ENCODE results near the gene C2orf49.

Gene C2orf49

DNA sequence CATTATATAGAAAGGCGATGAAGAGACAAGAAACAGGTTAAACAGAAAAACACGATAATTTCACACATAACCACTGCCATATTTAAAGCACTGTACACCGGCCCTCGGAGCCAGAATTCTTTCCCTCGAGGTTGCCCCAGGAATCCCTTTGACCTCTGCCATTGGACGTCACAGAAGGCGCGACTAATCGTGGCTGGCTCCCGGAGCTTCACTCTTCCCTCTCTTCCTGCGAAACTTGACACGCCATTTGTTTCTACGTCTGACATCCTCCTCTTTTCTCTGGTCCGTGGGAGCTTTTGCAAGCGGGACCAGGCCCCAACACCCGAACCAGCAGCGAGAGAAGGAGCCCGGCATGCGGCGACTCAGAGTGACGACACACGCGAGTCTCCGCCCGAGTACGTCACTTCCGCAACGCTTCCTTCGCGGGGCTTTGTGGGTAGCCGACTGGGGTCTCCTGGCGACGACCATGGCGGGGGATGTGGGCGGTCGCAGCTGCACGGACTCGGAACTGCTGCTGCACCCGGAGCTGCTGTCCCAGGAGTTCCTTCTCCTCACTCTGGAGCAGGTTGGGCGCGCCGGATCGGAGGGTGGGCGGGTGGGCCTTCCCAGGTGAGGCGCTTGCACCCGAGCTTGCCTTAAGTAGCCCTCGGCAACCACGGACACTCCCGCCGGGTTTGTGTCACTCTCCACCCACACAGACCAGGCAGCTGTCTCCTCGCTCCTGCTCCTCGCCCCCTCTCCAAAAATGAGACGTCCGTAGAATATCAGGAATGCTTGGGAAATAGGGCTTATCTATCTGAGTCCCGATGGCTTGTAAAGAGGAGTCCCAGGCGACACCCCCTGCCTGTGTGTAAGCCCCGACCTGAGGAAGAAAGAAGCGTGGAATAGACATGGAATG is at the start of gene C2orf49:
Gene C2orf49, plus strand, starts transcription at position 419 of the 898 bp plus-strand sequence. Its CDS starts 48 bp downstream, at position 467.
- peak; percentile 86 for DNase-seq

DNA sequence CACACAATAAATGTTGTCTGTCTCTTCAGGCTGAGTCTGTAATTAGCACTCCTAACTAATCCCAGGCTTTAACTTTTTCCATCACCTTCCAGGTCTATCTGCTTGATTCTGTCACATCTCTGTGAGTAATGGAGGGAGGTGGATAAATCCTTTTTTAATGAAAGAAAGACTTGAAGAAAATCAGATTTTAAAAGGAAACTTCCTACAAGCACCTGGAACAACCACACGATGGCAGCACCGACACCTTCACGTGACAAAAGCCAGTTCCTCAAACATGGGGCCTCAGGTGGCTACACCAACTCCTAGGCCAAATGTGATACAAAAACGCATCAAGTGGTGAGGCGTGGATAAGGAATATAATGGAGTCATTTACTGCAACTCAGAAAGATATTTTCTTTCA is 49.6 kb upstream of the C2orf49 start:
- DNase-seq, result peak in 1 of 2 experiments; percentile 10

DNA sequence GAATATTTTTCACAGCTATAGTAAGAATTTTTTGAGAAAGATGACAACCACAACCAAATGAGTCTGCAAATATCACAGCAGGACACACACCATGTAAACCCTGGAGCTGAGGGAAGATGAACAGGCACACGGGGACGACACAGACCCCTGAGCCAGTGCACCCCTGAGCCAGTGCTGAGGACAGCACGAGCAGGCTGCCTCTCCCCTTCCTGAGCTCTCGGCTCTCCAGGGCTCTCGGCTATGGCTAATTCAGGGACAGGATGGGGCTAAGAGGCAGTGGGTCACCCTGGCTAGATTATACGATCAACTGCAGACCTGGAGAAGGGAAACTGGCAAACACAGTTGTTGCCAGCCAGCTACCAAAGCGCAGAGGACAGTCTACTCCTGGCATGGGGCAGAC is 49.2 kb upstream of the C2orf49 start:
- DNase-seq, result no peak

DNA sequence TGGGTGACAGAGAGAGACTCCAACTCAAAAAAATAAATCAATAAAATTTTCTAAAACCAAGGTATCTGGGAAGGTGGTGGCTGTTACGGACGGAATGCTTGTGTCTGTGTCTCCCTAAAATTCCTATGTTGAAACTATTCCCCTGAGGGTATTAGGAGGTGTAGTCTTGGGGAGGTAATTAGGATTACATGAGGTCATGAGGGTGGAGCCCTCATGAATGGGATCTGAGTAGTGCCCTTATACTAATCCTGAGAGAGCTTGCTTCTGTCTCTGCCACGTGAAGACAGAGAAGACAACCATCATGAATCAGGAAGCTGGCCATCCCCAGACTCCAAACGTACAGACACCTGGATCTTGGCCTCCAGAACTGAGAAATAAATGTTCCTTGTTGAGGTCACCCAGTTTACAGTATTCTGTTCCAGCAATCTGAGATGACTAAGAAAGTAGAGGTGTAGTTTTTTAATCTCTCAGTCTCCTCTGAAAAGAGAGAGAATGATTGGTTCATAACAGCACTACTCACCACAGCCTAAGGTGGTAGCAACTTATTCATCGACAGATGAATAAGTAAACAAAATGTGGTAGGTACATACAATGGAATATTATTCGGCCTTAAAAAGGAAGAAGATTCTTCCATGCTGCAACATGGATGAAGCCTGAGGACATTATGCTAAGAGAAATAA is 46.2 kb upstream of the C2orf49 start:
- no peak for DNase-seq

GRCh38 chr2:105291981-105292380 is 45.4 kb upstream of the C2orf49 start:
- no peak for DNase-seq

DNA sequence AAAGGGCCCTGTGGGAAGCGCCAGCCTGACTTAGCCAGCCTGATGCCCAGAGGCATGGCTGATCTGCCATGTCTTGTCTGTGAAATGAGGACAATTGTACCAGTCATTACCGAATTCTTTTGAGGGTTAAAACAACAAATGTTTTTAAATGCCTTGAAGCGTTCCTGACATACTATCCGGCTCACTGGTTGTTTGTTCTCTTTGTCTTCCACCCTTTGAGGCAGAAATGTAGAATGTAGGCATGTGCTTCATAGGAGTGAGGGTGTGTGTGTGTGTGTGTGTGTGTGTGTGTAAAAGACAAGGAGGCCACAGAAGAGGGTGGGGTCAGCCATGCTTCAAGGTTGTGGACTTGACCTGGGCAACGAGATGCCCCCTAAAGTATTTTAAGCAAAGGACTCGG is 43.3 kb upstream of the C2orf49 start:
- no peak for DNase-seq

GRCh38 chr2:105294844-105295481 is 42.4 kb upstream of the C2orf49 start:
- no peak for DNase-seq

GRCh38 chr2:105296017-105296611 is 41.2 kb upstream of the C2orf49 start:
- no peak for DNase-seq

DNA sequence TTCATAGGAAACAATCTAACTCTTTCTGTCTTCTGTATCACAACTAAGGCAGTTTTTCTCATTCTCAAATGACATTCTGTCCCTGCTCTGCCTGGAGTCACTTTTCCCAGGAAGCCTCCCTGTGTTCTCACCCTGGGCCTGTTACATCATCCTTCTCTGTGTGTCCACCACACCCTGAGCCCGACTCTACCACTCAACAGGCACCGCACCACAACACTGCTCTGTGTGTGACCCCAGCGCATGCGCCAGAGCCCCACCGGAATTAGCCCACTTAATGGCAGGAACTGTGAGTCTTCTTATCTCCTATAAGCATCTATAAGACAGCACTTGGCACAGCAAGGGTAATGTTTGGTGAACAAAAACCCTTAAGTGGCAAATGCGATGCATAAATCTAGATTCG is 40.1 kb upstream of the C2orf49 start:
- no peak for DNase-seq

GRCh38 chr2:105298017-105298416 is 39.3 kb upstream of the C2orf49 start:
- no peak for DNase-seq

GRCh38 chr2:105299290-105299689 is 38.0 kb upstream of the C2orf49 start:
- DNase-seq, result no peak

GRCh38 chr2:105301646-105302045 is 35.7 kb upstream of the C2orf49 start:
- no peak for DNase-seq

GRCh38 chr2:105307146-105307545 is 30.2 kb upstream of the C2orf49 start:
- DNase-seq, result no peak

DNA sequence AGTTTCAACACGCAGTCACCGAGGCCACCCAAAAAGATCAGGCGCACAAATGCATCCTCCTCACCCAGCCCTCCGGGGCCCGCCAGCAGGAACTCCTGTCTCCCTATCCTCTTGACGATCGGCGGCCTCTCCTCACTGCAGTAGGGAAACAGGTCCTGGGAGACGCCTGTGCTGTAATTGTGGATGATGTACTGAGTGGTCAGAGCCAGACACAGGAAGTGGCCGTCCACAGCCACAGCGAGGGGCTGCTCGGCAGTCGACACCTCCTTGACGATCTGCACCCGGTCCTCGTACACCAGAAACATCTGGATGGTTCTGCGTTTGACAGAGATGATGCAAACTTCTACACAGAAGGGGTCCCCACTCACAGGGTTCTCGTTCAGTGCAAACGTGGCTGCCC is 29.8 kb upstream of the C2orf49 start:
- no peak for DNase-seq

GRCh38 chr2:105307962-105308361 is 29.4 kb upstream of the C2orf49 start:
- DNase-seq, result no peak

GRCh38 chr2:105308382-105309146 is 28.8 kb upstream of the C2orf49 start:
- DNase-seq, result no peak

DNA sequence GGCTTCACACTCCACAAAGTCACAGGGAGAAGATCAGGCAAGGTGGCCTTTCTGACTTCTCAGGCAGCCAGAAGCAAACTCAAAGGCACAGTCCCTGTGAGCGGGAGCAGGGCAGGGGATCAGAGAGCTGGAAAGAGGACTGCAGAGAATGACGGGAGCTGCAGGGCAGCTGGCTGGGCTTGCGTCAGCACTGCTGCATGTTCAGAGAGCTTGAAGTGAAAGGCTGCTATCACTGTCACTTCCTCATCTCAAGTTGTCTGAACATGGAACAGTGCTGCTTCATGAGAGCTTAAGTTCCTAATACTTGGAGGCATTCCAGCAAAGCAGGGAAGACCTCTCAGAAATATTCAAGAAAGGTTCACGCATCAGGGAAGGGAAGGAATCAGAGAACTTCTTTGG is 28.2 kb upstream of the C2orf49 start:
- no peak for DNase-seq

DNA sequence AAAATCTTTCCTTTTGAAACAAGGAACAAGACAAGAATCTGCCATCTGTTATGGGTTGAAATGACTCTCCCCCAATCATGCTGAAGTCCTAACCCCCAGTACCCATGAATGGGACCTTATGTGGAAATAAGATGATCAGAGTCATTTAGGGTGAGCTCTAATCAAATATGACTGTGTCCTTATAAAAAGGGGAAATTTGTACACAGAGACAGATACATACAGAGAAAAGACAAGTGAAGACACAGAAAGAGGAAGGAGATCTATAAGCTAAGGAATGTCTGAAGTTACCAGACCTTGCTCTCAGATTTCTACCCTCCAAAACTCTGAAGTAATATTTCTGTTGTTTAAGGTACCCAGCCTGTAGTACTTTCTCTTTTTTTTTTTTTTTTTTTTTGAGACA is 23.5 kb upstream of the C2orf49 start:
- DNase-seq, result no peak

GRCh38 chr2:105315314-105315713 is 22.0 kb upstream of the C2orf49 start:
- DNase-seq, result no peak

GRCh38 chr2:105317937-105318336 is 19.4 kb upstream of the C2orf49 start:
- DNase-seq, result no peak

- no peak for DNase-seq
These were observed 16.6 kb upstream of the C2orf49 start for GRCh38 chr2:105320651-105321215.
